ENCODE results near the gene MYO3B. TPM values are rescaled to one million over a fixed set of nuclear protein-coding genes. Genes with fewer than 3 reads are reported as not detected.

The MYO3B gene
- total RNA-seq, 2 donors from 2014 or later = 2.0 to 4.7 TPM

DNA sequence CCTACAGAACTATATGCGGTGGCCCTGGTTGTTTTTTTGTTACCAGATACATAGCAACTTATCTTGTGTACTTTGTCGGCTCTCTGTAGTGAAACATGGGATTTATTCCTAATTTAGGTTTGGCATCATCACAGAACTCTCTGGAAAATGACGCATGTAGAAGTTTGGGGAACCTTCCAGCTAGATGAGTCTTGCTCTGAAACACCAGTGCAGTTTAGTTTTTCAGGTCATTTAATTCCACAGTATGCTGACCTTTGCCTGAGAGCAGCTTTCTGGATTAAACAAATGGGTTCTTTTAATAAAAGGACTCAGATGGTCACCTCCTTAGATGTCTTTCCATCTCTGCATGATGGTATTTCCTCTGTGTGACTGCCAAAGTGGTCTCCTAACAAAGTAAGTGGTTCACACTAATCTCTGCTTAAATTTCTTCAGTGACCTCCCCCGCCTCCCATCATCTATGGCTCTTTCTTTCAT is 39.9 kb downstream of the MYO3B start:
- no peak overlapping the region for H3K4me3 ChIP-seq
- WGBS, 2 donors = 81 to 89% methylated on average over 4 of the region's 4 CpGs
- H3K27ac ChIP-seq = no peak overlapping the region
- no peaks in the 10 kb centered on the region for H3K4me1 ChIP-seq
- peak; percentile 45 for ATAC-seq
- TF ChIP-seq, protein P1, sequence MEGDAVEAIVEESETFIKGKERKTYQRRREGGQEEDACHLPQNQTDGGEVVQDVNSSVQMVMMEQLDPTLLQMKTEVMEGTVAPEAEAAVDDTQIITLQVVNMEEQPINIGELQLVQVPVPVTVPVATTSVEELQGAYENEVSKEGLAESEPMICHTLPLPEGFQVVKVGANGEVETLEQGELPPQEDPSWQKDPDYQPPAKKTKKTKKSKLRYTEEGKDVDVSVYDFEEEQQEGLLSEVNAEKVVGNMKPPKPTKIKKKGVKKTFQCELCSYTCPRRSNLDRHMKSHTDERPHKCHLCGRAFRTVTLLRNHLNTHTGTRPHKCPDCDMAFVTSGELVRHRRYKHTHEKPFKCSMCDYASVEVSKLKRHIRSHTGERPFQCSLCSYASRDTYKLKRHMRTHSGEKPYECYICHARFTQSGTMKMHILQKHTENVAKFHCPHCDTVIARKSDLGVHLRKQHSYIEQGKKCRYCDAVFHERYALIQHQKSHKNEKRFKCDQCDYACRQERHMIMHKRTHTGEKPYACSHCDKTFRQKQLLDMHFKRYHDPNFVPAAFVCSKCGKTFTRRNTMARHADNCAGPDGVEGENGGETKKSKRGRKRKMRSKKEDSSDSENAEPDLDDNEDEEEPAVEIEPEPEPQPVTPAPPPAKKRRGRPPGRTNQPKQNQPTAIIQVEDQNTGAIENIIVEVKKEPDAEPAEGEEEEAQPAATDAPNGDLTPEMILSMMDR (IDR thresholded peaks at IDR 0.05) = no peak
- TF ChIP-seq POLR2A (IDR thresholded peaks at IDR 0.05) = no peak
- intact Hi-C loops (cut with DNase I) = no loop called here
- H3K27me3 ChIP-seq = no peaks in the 10 kb centered on the region
- DNase-seq = no peak
- no peaks in the 10 kb centered on the region for H3K9me3 ChIP-seq
- H3K36me3 ChIP-seq (replicated peaks in 1 of 2; ENCODE audit: insufficient read depth in 1 of 2, low read depth in 2 of 2) = no peaks in the 10 kb centered on the region

DNA sequence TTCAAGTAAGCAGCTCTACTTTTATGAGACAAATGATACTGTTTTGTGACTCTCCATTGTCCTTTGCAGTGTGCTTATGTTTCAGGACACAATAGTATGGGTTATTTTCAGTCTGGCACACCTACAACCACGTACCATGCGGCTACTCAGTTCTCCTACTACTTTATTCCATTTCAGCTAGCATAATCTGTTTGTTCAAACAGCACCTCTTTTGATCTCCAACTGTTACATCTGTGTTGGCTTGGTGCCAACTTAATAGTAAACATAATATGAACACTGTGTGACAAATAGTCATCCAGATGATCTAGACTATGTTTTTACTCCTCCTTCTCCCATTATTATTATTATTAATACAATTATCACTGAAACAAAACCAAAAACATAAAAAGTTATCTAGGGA is 40.5 kb downstream of the MYO3B start:
- Histone ChIP-seq H3K4me1 (no peaks in the 10 kb centered on the region), H3K27ac (no peak overlapping the region), H3K36me3 (replicated peaks in 1 of 2; ENCODE audit: insufficient read depth in 1 of 2, low read depth in 2 of 2) (no peaks in the 10 kb centered on the region), H3K27me3 (no peaks in the 10 kb centered on the region), H3K4me3 (no peak overlapping the region), H3K9me3 (no peaks in the 10 kb centered on the region)
- no peak for ATAC-seq
- intact Hi-C loops (cut with DNase I) = no loop called here
- 32 to 44% methylated on average over 2 of the region's 2 CpGs for WGBS, 2 donors
- TF ChIP-seq, protein P1 (IDR thresholded peaks at IDR 0.05) = no peak
- no peak for TF ChIP-seq POLR2A (IDR thresholded peaks at IDR 0.05)
- no peak for DNase-seq

DNA sequence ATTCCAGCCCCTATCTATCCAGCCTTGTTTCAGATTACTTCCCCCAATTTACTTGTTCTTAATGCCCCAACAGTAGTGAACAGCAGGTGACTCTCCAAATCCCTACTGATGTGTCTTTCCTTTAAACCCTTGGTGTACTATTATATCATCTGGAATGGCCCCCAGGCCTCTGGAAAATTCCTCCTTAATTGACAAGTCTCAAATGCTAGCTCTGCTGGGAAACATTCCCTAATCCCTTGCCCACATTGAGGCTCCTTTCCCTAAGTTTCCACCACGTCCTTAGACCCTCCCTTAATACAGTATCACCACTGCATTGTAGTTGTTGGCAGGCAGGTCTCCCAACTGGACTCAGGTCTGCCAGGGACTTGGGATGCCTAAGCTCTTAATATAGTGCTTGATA is 41.0 kb downstream of the MYO3B start:
- intact Hi-C loops (cut with DNase I) = no loop called here
- Histone ChIP-seq H3K27me3 (no peaks in the 10 kb centered on the region), H3K4me1 (no peaks in the 10 kb centered on the region), H3K9me3 (no peaks in the 10 kb centered on the region), H3K27ac (no peak overlapping the region), H3K36me3 (replicated peaks in 1 of 2; ENCODE audit: insufficient read depth in 1 of 2, low read depth in 2 of 2) (no peaks in the 10 kb centered on the region), H3K4me3 (no peak overlapping the region)
- 67 to 80% methylated on average over 1 of the region's 1 CpG for WGBS, 2 donors
- no peak for TF ChIP-seq POLR2A (IDR thresholded peaks at IDR 0.05)
- TF ChIP-seq, protein P1 (IDR thresholded peaks at IDR 0.05) = no peak
- ATAC-seq = no peak
- DNase-seq = no peak

DNA sequence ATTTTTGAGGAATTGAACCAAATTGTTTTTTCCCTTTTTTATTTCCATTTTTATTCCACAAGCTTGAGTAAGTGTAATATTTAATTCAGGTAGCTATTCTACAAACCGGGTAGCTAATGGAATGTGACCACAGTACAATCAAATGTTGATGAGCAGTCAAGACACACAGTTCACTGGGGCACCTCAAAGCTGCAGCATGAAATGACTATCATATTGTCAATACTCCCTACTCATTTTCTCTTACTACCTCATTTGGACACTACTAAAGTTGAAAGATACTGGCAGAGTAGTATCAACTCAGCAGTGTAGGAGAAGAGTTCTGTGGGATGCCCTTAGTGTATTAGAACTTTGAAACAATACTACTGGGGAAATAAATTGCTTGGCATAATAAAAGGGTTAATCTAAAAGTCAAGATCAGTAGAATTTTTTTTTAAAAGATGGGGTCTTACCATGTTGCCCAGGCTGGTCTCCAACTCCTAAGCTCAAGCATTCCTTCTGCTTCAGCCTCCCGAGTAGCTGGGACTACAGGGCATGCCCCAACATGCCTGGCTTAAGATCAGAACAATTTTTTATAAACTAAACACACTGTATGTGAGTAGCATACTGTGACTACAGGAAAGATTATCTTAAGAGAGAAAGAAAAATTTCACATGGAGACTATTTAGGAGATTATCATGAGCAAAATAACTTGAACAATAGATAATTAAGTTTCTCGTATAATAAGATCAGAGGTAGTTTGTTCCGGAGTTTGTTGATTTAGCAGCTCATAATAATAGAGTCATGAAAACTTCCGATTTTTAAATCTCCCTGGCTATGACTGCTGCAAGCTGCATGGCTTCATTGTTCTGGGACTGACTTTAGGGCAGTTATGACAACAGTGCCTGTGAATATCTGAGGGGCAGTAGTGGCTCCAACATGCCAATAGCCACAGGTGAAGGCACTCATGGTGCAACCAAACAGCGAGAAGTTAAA is 43.7 kb downstream of the MYO3B start:
- 51 to 53% methylated on average over 6 of the region's 6 CpGs for WGBS, 2 donors
- no peak for DNase-seq
- TF ChIP-seq POLR2A (IDR thresholded peaks at IDR 0.05) = no peak
- TF ChIP-seq, protein P1 (IDR thresholded peaks at IDR 0.05) = no peak
- no peak for ATAC-seq
- H3K27me3 ChIP-seq = no peaks in the 10 kb centered on the region
- no peaks in the 10 kb centered on the region for H3K4me1 ChIP-seq
- no peaks in the 10 kb centered on the region for H3K36me3 ChIP-seq (replicated peaks in 1 of 2; ENCODE audit: insufficient read depth in 1 of 2, low read depth in 2 of 2)
- intact Hi-C loops (cut with DNase I) = no loop called here
- no peak overlapping the region for H3K4me3 ChIP-seq
- H3K9me3 ChIP-seq = no peaks in the 10 kb centered on the region
- H3K27ac ChIP-seq = no peak overlapping the region

Measured in body of pancreas (tissue), 4 donors.